ENCODE data around the gene SLC25A45. TPM values are rescaled to one million over a fixed set of nuclear protein-coding genes. Genes with fewer than 3 reads are reported as not detected.

SLC25A45 gene
- total RNA-seq, 1 donor from 2014 or later: 1.9 TPM

GRCh38 chr11:65411681-65412070, 29.2 kb upstream of the SLC25A45 start:
- Histone ChIP-seq H3K9me3 (ENCODE audit: insufficient read depth, low read depth, low read length) (no peaks in the 10 kb centered on the region), H4K20me1 (ENCODE audit: insufficient read depth, low read length) (peaks cover 7% of the 10 kb centered on the region), H3K79me2 (ENCODE audit: insufficient read depth, low read length) (peaks cover 12% of the 10 kb centered on the region), H3K9ac (ENCODE audit: low read length) (no peak overlapping the region), H2AFZ (ENCODE audit: low read depth, low read length) (no peak overlapping the region), H3K4me2 (ENCODE audit: low read length) (no peak overlapping the region), H3K27ac (ENCODE audit: low read depth, low read length) (no peak overlapping the region), H3K4me1 (ENCODE audit: insufficient read depth, low read length) (peaks cover 10% of the 10 kb centered on the region), H3K4me3 (ENCODE audit: insufficient read depth, low read depth, low read length) (no peak overlapping the region), H3K36me3 (ENCODE audit: insufficient read depth, low read length) (peaks cover 13% of the 10 kb centered on the region), H3K27me3 (ENCODE audit: insufficient read depth, low read length) (no peaks in the 10 kb centered on the region)
- FAIRE-seq (no peak), DNase-seq (ENCODE audit: low read depth) (no peak)
- Mint-ChIP-seq H3K4me1 (ENCODE audit: low read depth, unreplicated experiment) (peaks cover 15% of the 10 kb centered on the region), H3K27me3 (ENCODE audit: low read depth, unreplicated experiment) (no peaks in the 10 kb centered on the region), H3K27ac (ENCODE audit: unreplicated experiment) (no peak overlapping the region), H3K4me3 (ENCODE audit: unreplicated experiment) (no peak overlapping the region), H3K9me3 (ENCODE audit: unreplicated experiment) (no peaks in the 10 kb centered on the region), H3K36me3 (ENCODE audit: low read depth, unreplicated experiment) (peaks cover 4% of the 10 kb centered on the region)
- TF ChIP-seq EZH2 (IDR thresholded peaks at IDR 0.05; ENCODE audit: insufficient read depth, low read length): no peak
- TF ChIP-seq, protein P1, sequence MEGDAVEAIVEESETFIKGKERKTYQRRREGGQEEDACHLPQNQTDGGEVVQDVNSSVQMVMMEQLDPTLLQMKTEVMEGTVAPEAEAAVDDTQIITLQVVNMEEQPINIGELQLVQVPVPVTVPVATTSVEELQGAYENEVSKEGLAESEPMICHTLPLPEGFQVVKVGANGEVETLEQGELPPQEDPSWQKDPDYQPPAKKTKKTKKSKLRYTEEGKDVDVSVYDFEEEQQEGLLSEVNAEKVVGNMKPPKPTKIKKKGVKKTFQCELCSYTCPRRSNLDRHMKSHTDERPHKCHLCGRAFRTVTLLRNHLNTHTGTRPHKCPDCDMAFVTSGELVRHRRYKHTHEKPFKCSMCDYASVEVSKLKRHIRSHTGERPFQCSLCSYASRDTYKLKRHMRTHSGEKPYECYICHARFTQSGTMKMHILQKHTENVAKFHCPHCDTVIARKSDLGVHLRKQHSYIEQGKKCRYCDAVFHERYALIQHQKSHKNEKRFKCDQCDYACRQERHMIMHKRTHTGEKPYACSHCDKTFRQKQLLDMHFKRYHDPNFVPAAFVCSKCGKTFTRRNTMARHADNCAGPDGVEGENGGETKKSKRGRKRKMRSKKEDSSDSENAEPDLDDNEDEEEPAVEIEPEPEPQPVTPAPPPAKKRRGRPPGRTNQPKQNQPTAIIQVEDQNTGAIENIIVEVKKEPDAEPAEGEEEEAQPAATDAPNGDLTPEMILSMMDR (IDR thresholded peaks at IDR 0.05; ENCODE audit: insufficient read depth, low read depth, low read length): no peak

DNA sequence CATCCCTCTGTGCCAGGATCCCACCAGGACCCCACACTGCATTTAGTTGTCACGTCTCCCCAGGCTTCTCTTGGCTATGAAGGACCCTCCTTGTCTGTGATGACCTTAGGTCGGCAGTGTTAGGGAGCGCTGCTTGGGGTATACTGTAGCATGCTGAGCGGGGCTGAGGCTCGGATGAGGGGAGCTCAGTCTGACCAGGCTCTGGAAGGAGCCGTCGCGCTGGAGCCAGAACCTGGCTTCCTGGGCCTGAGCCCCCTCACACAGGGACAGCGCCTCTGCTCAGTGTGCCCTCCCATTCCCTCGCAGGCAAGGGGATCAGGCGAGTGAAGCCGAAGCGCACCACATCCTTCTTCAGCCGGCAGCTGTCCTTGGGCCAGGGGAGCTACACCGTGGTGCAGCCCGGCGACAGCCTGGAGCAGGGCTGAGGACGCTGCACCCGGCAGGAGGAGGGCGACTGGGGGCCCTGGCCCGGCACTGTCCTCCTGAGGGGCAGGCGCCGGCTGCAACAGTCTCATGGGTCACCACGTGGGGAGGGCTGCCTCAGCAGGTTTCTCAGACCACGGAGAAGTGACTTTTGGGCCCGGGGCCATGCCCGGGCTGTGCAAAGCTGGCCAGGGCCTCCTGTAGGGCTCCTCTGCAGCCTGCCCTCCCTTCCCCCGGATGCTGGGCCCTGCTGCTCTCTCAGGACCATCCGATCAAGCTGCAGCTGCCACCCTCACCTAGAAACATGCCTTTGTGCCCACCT, 28.7 kb upstream of the SLC25A45 start:
- Histone ChIP-seq H3K9ac (ENCODE audit: low read length) (no peak overlapping the region), H2AFZ (ENCODE audit: low read depth, low read length) (no peak overlapping the region), H3K9me3 (ENCODE audit: insufficient read depth, low read depth, low read length) (no peaks in the 10 kb centered on the region), H3K27ac (ENCODE audit: low read depth, low read length) (no peak overlapping the region), H3K79me2 (ENCODE audit: insufficient read depth, low read length) (peaks cover 6% of the 10 kb centered on the region), H3K4me1 (ENCODE audit: insufficient read depth, low read length) (peaks cover 4% of the 10 kb centered on the region), H3K27me3 (ENCODE audit: insufficient read depth, low read length) (no peaks in the 10 kb centered on the region), H4K20me1 (ENCODE audit: insufficient read depth, low read length) (peaks cover 7% of the 10 kb centered on the region), H3K4me3 (ENCODE audit: insufficient read depth, low read depth, low read length) (no peak overlapping the region), H3K4me2 (ENCODE audit: low read length) (no peak overlapping the region), H3K36me3 (ENCODE audit: insufficient read depth, low read length) (peaks cover 13% of the 10 kb centered on the region)
- peaks cover 4% of the 10 kb centered on the region for H3K36me3 Mint-ChIP-seq (ENCODE audit: low read depth, unreplicated experiment)
- H3K27me3 Mint-ChIP-seq (ENCODE audit: low read depth, unreplicated experiment): no peaks in the 10 kb centered on the region
- H3K9me3 Mint-ChIP-seq (ENCODE audit: unreplicated experiment): no peaks in the 10 kb centered on the region
- DNase-seq (ENCODE audit: low read depth) (no peak), FAIRE-seq (no peak)
- H3K4me3 Mint-ChIP-seq (ENCODE audit: unreplicated experiment): no peak overlapping the region
- TF ChIP-seq, protein P1 (IDR thresholded peaks at IDR 0.05; ENCODE audit: insufficient read depth, low read depth, low read length): no peak
- TF ChIP-seq EZH2 (IDR thresholded peaks at IDR 0.05; ENCODE audit: insufficient read depth, low read length): no peak
- H3K4me1 Mint-ChIP-seq (ENCODE audit: low read depth, unreplicated experiment): peaks cover 13% of the 10 kb centered on the region
- no peak overlapping the region for H3K27ac Mint-ChIP-seq (ENCODE audit: unreplicated experiment)
